ENCODE measurements around the gene TTC21A. TPM values are rescaled to one million over a fixed set of nuclear protein-coding genes. Genes with fewer than 3 reads are reported as not detected.

Gene TTC21A
- polyA plus RNA-seq, 3 donors = 5.8 to 7.3 (median 7.1) TPM

- no peak for DNase-seq (ENCODE audit: low read depth in 3 of 3, low spot score in 2 of 3)
Measured at GRCh38 chr3:39113291-39113690, 5.8 kb downstream of the TTC21A start.

GRCh38 chr3:39114456-39114855 lies 7.0 kb downstream of the TTC21A start:
- DNase-seq (ENCODE audit: low read depth in 3 of 3, low spot score in 2 of 3) = no peak

GRCh38 chr3:39115870-39116269 lies 8.4 kb downstream of the TTC21A start:
- no peak for DNase-seq (ENCODE audit: low read depth in 3 of 3, low spot score in 2 of 3)

- DNase-seq (ENCODE audit: low read depth in 3 of 3, low spot score in 2 of 3) = no peak
Measured at GRCh38 chr3:39118079-39118478, 10.6 kb downstream of the TTC21A start.

GRCh38 chr3:39118931-39119660 lies 11.6 kb downstream of the TTC21A start:
- no peak for DNase-seq (ENCODE audit: low read depth in 3 of 3, low spot score in 2 of 3)

- no peak for DNase-seq (ENCODE audit: low read depth in 3 of 3, low spot score in 2 of 3)
Measured at GRCh38 chr3:39121621-39122020, 14.1 kb downstream of the TTC21A start.

- no peak for DNase-seq (ENCODE audit: low read depth in 3 of 3, low spot score in 2 of 3)
Measured at GRCh38 chr3:39122813-39123212, 15.3 kb downstream of the TTC21A start.

GRCh38 chr3:39124876-39125840 lies 17.7 kb downstream of the TTC21A start:
- no peak for DNase-seq (ENCODE audit: low read depth in 3 of 3, low spot score in 2 of 3)

GRCh38 chr3:39125841-39126500 lies 18.5 kb downstream of the TTC21A start:
- no peak for DNase-seq (ENCODE audit: low read depth in 3 of 3, low spot score in 2 of 3)

- no peak for DNase-seq (ENCODE audit: low read depth in 3 of 3, low spot score in 2 of 3)
Measured at GRCh38 chr3:39126532-39127071, 19.1 kb downstream of the TTC21A start.

- no peak for DNase-seq (ENCODE audit: low read depth in 3 of 3, low spot score in 2 of 3)
Measured at GRCh38 chr3:39127269-39127907, 19.9 kb downstream of the TTC21A start.

- DNase-seq (ENCODE audit: low read depth in 3 of 3, low spot score in 2 of 3) = no peak
Measured at GRCh38 chr3:39127908-39128304, 20.4 kb downstream of the TTC21A start.

- DNase-seq (ENCODE audit: low read depth in 3 of 3, low spot score in 2 of 3) = no peak
Measured at GRCh38 chr3:39128951-39129350, 21.5 kb downstream of the TTC21A start.

- no peak for DNase-seq (ENCODE audit: low read depth in 3 of 3, low spot score in 2 of 3)
Measured at GRCh38 chr3:39130026-39130425, 22.5 kb downstream of the TTC21A start.

GRCh38 chr3:39130693-39131265 lies 23.3 kb downstream of the TTC21A start:
- no peak for DNase-seq (ENCODE audit: low read depth in 3 of 3, low spot score in 2 of 3)

GRCh38 chr3:39132096-39133092 lies 24.9 kb downstream of the TTC21A start:
- no peak for DNase-seq (ENCODE audit: low read depth in 3 of 3, low spot score in 2 of 3)

GRCh38 chr3:39133093-39133490 lies 25.6 kb downstream of the TTC21A start:
- DNase-seq (ENCODE audit: low read depth in 3 of 3, low spot score in 2 of 3) = no peak

- no peak for DNase-seq (ENCODE audit: low read depth in 3 of 3, low spot score in 2 of 3)
Measured at GRCh38 chr3:39133822-39134221, 26.3 kb downstream of the TTC21A start.

GRCh38 chr3:39134305-39134704 lies 26.8 kb downstream of the TTC21A start:
- DNase-seq (ENCODE audit: low read depth in 3 of 3, low spot score in 2 of 3) = no peak

All from right renal cortex interstitium (tissue), 3 donors.